Osteocyte (in vitro differentiated cells): ENCODE data around the gene MFSD2B. TPM values are rescaled to one million over a fixed set of nuclear protein-coding genes. Genes with fewer than 3 reads are reported as not detected.
"Not testable (repeated sequence)": the region's sequence is repeated elsewhere in the genome, so short reads cannot be mapped to it uniquely, and the experiment has no call there.

Source experiments
- DNase-seq: peaks from one replicate; pipeline ENCODE4 v3.0.0; 2021; ENCODE audit warnings: mixed read lengths; ENCODE audit not compliant: unreplicated experiment; ENCODE audit errors: extremely low spot score
- H3K27ac Mint-ChIP-seq: one replicate; pipeline ENCODE4 v1.8.0; 2021; ENCODE audit warnings: mild to moderate bottlenecking, mixed read lengths; ENCODE audit not compliant: unreplicated experiment
- H3K27me3 Mint-ChIP-seq: one replicate; pipeline ENCODE4 v1.8.0; 2021; ENCODE audit warnings: mixed read lengths; ENCODE audit not compliant: unreplicated experiment
- H3K36me3 Mint-ChIP-seq: one replicate; pipeline ENCODE4 v1.8.0; 2021; ENCODE audit warnings: mixed read lengths; ENCODE audit not compliant: unreplicated experiment
- H3K4me1 Mint-ChIP-seq: one replicate; pipeline ENCODE4 v1.8.0; 2021; ENCODE audit warnings: mixed read lengths; ENCODE audit not compliant: unreplicated experiment
- H3K4me3 Mint-ChIP-seq: one replicate; pipeline ENCODE4 v1.8.0; 2021; ENCODE audit warnings: mild to moderate bottlenecking, moderate library complexity, mixed read lengths; ENCODE audit not compliant: unreplicated experiment
- H3K9me3 Mint-ChIP-seq: one replicate; pipeline ENCODE4 v1.8.0; 2021; ENCODE audit warnings: mixed read lengths; ENCODE audit not compliant: unreplicated experiment
- total RNA-seq: library from RNA; stranded (reverse); gene quantifications from 2 replicates; pipeline ENCODE4 v1.2.1, GENCODE V29; 2021
- TF ChIP-seq, protein P1 (sequence below): fragments of 200-600 bp; sonication (generic); IDR thresholded peaks from 2 replicates; pipeline ENCODE4 v1.5.0; 2021; ENCODE audit warnings: antibody characterized with exemption, mild to moderate bottlenecking, moderate library complexity

Gene MFSD2B
- total RNA-seq, 1 donor from 2014 or later, result not detected

- Mint-ChIP-seq H3K27me3 (no peaks in the 10 kb centered on the region), H3K9me3 (no peaks in the 10 kb centered on the region), H3K36me3 (no peaks in the 10 kb centered on the region), H3K27ac (no peak overlapping the region), H3K4me3 (no peak overlapping the region), H3K4me1 (peaks cover 15% of the 10 kb centered on the region)
- TF ChIP-seq, protein P1, sequence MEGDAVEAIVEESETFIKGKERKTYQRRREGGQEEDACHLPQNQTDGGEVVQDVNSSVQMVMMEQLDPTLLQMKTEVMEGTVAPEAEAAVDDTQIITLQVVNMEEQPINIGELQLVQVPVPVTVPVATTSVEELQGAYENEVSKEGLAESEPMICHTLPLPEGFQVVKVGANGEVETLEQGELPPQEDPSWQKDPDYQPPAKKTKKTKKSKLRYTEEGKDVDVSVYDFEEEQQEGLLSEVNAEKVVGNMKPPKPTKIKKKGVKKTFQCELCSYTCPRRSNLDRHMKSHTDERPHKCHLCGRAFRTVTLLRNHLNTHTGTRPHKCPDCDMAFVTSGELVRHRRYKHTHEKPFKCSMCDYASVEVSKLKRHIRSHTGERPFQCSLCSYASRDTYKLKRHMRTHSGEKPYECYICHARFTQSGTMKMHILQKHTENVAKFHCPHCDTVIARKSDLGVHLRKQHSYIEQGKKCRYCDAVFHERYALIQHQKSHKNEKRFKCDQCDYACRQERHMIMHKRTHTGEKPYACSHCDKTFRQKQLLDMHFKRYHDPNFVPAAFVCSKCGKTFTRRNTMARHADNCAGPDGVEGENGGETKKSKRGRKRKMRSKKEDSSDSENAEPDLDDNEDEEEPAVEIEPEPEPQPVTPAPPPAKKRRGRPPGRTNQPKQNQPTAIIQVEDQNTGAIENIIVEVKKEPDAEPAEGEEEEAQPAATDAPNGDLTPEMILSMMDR, result no peak
- no peak for DNase-seq
These were observed 778 bp downstream of the MFSD2B start for GRCh38 chr2:24010477-24011249.

DNA sequence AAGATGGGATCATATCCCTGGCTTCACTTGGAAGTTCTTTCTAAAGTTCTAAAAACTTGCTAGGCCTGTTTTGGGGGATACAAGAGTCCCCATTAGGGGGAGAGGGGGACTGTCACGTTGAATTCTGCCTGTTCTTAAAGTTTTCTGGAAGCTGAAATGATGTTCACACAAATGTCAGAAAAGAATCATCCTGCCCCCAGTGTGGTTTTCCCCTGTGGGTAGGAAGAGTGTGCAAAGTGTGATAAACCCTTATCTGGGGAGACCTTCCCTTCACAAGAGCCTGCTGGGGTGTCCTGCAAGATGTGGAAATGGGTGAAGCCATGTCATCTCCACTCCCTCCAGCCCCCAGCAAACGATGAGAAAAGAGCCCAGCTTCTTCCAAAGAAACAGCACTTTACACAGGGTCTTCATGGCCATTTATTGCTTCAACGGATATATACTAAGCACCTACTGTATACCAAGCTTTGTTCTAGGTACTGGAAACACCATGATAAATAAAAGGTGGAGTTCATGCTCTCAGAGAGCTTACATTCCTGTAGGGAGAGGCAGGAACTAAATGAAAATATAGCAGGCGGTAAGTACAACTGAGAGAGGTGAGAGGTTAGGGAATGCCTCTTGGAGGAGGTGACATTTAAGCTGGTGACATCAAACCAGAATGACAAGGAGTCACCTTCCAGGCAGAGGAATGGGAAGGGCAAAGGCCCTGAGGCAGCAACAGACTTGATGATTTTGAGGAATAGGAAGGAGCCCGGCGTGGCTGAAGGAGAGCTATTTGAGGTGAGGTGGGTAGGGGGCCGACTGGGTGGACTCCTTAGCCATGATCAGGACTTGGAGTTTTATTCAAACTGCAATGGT lies 1.6 kb downstream of the MFSD2B start:
- TF ChIP-seq, protein P1, result no peak
- no peaks in the 10 kb centered on the region for H3K9me3 Mint-ChIP-seq
- peaks cover 23% of the 10 kb centered on the region for H3K4me1 Mint-ChIP-seq
- H3K27me3 Mint-ChIP-seq, result no peaks in the 10 kb centered on the region
- no peak overlapping the region for H3K4me3 Mint-ChIP-seq
- H3K27ac Mint-ChIP-seq, result no peak overlapping the region
- no peaks in the 10 kb centered on the region for H3K36me3 Mint-ChIP-seq
- DNase-seq, result no peak

- Mint-ChIP-seq H3K9me3 (no peaks in the 10 kb centered on the region), H3K4me1 (peaks cover 25% of the 10 kb centered on the region), H3K27me3 (no peaks in the 10 kb centered on the region), H3K36me3 (no peaks in the 10 kb centered on the region), H3K27ac (no peak overlapping the region), H3K4me3 (no peak overlapping the region)
- no peak for DNase-seq
- TF ChIP-seq, protein P1, result no peak
These were observed 2.8 kb downstream of the MFSD2B start for GRCh38 chr2:24012521-24013188.

DNA sequence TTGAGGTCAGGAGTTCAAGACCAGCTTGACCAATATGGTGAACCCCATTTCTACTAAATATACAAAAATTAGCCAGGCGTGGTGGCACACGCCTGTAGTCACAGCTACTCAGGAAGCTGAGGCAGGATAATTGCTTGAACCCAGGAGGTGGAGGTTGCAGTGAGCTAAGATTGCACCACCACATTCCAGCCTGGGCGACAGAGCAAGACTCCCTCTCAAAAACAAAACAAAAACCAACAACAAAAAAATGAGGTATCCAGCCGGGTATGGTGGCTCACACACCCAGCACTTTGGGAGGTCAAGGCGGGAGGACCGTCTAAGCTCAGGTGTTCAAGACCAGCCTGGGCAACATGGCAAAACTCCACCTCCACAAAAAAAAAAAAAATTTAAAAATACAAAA lies 5.0 kb downstream of the MFSD2B start:
- H3K4me3 Mint-ChIP-seq, H3K9me3 Mint-ChIP-seq, H3K27me3 Mint-ChIP-seq, DNase-seq, H3K27ac Mint-ChIP-seq, H3K36me3 Mint-ChIP-seq: not testable (repeated sequence)
- H3K4me1 Mint-ChIP-seq, result peaks cover 25% of the 10 kb centered on the region

DNA sequence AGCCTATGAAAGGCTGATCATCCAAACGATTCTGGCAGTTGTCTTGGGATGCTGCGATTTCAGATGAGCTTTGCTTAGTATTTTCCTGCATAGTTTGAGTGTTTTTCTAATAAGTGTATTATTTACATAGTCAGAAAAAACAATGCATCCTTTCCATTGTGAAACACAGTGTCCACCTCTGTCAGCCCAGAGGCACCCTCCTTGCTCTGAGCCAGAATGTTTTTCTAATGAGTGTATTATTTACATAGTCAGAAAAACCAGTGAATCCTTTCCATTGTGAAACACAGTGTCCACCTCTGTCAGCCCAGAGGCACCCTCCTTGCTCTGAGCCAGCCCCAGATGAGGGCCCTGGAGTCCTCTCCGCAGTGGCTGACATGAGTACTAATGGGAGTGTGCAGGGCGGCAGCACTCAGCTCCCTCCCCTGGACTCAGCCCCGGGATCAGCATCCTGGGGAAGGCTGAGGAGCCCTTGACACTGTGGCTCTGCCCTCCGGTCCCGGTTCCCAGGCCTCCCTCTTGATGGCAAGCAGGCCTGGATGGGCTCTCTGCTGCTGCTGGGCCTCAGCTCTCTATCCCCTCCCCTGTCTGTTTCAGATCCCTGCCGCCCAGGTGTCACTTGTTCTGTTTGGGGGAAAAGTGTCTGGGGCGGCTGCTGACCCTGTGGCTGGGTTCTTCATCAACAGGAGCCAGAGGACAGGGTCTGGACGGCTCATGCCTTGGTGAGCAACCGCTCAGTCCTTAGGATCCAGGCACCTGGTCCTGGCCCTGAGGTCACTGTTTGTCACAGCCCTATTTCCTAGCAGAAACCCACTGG lies 5.9 kb downstream of the MFSD2B start:
- Mint-ChIP-seq H3K36me3 (no peaks in the 10 kb centered on the region), H3K9me3 (no peaks in the 10 kb centered on the region), H3K4me3 (no peak overlapping the region), H3K4me1 (peaks cover 25% of the 10 kb centered on the region), H3K27ac (peak overlapping the region; percentile 78), H3K27me3 (no peaks in the 10 kb centered on the region)
- no peak for DNase-seq
- TF ChIP-seq, protein P1, result no peak
